Keratinocyte (primary cell): ENCODE results near the gene LPGAT1.

ENCODE experiments used
- EZH2 ChIP-seq: IDR thresholded peaks from one replicate; pipeline ENCODE4 v1.6.1; 2012; ENCODE audit warnings: inconsistent platforms, mild to moderate bottlenecking, low read length, moderate library complexity
- TF ChIP-seq, protein P1 (sequence below), 3 experiments: IDR thresholded peaks in 1 of 3; conservative IDR thresholded peaks in 1 of 3; optimal IDR thresholded peaks in 1 of 3; 2 replicates in 2 of 3; 3 replicates in 1 of 3; pipeline versions ENCODE3 to v1.5.1; 2011; ENCODE audit warnings: low read length in 3 of 3, mild to moderate bottlenecking in 3 of 3, moderate library complexity in 2 of 3, control low read depth in 1 of 3, inconsistent platforms in 1 of 3; ENCODE audit not compliant: insufficient read depth in 2 of 3; ENCODE audit errors: extremely low read depth in 1 of 3

DNA sequence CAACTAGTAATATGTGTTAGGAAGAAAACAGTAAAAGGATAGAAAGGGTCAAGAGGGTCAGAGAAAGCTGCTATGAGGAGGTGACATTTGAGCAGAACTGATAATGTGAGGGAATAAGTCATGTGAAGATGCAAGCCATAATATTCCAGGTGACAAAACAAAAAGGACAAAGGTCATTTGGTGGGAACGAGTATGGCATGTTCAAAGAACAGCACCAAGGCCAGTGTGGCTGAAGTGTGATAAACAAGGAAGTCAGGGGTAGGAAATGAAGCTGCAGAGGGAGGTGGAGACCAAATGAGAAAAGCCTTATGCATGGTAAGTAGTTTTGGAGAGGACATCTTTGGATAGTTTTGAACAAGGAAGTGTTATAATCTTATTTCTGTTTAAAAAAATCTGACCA, 46.7 kb downstream of the LPGAT1 start:
- TF ChIP-seq, protein P1, sequence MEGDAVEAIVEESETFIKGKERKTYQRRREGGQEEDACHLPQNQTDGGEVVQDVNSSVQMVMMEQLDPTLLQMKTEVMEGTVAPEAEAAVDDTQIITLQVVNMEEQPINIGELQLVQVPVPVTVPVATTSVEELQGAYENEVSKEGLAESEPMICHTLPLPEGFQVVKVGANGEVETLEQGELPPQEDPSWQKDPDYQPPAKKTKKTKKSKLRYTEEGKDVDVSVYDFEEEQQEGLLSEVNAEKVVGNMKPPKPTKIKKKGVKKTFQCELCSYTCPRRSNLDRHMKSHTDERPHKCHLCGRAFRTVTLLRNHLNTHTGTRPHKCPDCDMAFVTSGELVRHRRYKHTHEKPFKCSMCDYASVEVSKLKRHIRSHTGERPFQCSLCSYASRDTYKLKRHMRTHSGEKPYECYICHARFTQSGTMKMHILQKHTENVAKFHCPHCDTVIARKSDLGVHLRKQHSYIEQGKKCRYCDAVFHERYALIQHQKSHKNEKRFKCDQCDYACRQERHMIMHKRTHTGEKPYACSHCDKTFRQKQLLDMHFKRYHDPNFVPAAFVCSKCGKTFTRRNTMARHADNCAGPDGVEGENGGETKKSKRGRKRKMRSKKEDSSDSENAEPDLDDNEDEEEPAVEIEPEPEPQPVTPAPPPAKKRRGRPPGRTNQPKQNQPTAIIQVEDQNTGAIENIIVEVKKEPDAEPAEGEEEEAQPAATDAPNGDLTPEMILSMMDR (optimal IDR thresholded peaks at IDR 0.05 in 1 of 3, IDR thresholded peaks at IDR 0.05 in 1 of 3, conservative IDR thresholded peaks at IDR 0.05 in 1 of 3; ENCODE audit: extremely low read depth in 1 of 3, insufficient read depth in 2 of 3, low read length in 3 of 3): no peak
- TF ChIP-seq EZH2: no peak
